Endothelial cell of umbilical vein (primary cell): ENCODE measurements around the gene CARMIL1.

Experiments used
- EZH2 ChIP-seq: IDR thresholded peaks from 2 replicates; pipeline ENCODE4 v1.6.1; 2012; ENCODE audit warnings: borderline replicate concordance, low read depth, mild to moderate bottlenecking, moderate library complexity, low read length, inconsistent platforms; ENCODE audit not compliant: severe bottlenecking
- FOS ChIP-seq: IDR thresholded peaks from 2 replicates; pipeline ENCODE4 v1.6.1; 2011; ENCODE audit warnings: mild to moderate bottlenecking, low read length, moderate library complexity, borderline replicate concordance; ENCODE audit not compliant: insufficient read depth
- GATA2 ChIP-seq: IDR thresholded peaks from 2 replicates; pipeline ENCODE4 v1.7.0; 2011; ENCODE audit warnings: low read depth, mild to moderate bottlenecking, moderate library complexity, mixed read lengths, low read length; ENCODE audit not compliant: insufficient read length, insufficient read depth
- JUN ChIP-seq: IDR thresholded peaks from 2 replicates; pipeline ENCODE4 v1.6.1; 2011; ENCODE audit warnings: borderline replicate concordance, low read depth; ENCODE audit not compliant: insufficient read length, insufficient read depth
- MYC ChIP-seq: IDR thresholded peaks from one replicate; pipeline ENCODE4 v1.6.1; 2011; ENCODE audit warnings: mild to moderate bottlenecking, low read depth, low read length
- POLR2A ChIP-seq: IDR thresholded peaks from 2 replicates; pipeline ENCODE4 v1.6.1; 2012; ENCODE audit warnings: low read depth, mild to moderate bottlenecking, control low read depth, low read length
- POLR2AphosphoS5 ChIP-seq: IDR thresholded peaks from 2 replicates; pipeline ENCODE4 v1.6.1; 2012; ENCODE audit warnings: low read depth, mild to moderate bottlenecking, control low read depth, low read length, moderate library complexity; ENCODE audit not compliant: insufficient read depth
- TF ChIP-seq, protein P1 (sequence below), 2 donors: IDR thresholded peaks; 1 replicate in 1 of 2; 2 replicates in 1 of 2; pipeline ENCODE4 v1.5.1; 2011; ENCODE audit warnings: low read length in 2 of 2, mild to moderate bottlenecking in 2 of 2, moderate library complexity in 2 of 2, control low read depth in 1 of 2, inconsistent platforms in 1 of 2, low read depth in 1 of 2; ENCODE audit not compliant: insufficient read depth in 1 of 2; ENCODE audit errors: extremely low read depth in 1 of 2
- TF ChIP-seq, protein P2 (sequence below): IDR thresholded peaks from 2 replicates; pipeline ENCODE4 v1.6.1; 2011; ENCODE audit not compliant: insufficient read depth, insufficient read length

GRCh38 chr6:25404693-25405169 is 125.6 kb downstream of the CARMIL1 start:
- TF ChIP-seq, protein P1, sequence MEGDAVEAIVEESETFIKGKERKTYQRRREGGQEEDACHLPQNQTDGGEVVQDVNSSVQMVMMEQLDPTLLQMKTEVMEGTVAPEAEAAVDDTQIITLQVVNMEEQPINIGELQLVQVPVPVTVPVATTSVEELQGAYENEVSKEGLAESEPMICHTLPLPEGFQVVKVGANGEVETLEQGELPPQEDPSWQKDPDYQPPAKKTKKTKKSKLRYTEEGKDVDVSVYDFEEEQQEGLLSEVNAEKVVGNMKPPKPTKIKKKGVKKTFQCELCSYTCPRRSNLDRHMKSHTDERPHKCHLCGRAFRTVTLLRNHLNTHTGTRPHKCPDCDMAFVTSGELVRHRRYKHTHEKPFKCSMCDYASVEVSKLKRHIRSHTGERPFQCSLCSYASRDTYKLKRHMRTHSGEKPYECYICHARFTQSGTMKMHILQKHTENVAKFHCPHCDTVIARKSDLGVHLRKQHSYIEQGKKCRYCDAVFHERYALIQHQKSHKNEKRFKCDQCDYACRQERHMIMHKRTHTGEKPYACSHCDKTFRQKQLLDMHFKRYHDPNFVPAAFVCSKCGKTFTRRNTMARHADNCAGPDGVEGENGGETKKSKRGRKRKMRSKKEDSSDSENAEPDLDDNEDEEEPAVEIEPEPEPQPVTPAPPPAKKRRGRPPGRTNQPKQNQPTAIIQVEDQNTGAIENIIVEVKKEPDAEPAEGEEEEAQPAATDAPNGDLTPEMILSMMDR (IDR thresholded peaks at IDR 0.05; ENCODE audit: extremely low read depth in 1 of 2, insufficient read depth in 1 of 2, low read depth in 1 of 2, low read length in 2 of 2) = no peak
- TF ChIP-seq EZH2 (no peak), POLR2A (no peak), POLR2AphosphoS5 (no peak), JUN (no peak), MYC (no peak), GATA2 (no peak), FOS (no peak)
- TF ChIP-seq, protein P2, sequence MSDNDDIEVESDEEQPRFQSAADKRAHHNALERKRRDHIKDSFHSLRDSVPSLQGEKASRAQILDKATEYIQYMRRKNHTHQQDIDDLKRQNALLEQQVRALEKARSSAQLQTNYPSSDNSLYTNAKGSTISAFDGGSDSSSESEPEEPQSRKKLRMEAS = no peak
